T-cell (primary cell): Measurements from ENCODE around the gene RXRB. TPM values are rescaled to one million over a fixed set of nuclear protein-coding genes. Genes with fewer than 3 reads are reported as not detected.

ENCODE experiments used
- ATAC-seq, 4 experiments: fragments of 200-7000 bp in 3 of 4; fragments of 150-1000 bp in 1 of 4; cut with Tn5 transposase; replicated peaks in 1 of 4; 1 replicate in 3 of 4; 2 replicates in 1 of 4; pipeline ENCODE4 v1.10.0; 2021; ENCODE audit warnings: moderate library complexity in 3 of 4, mild to moderate bottlenecking in 2 of 4, moderate number of reproducible peaks in 1 of 4
- CTCF ChIA-PET, 2 donors: fragments of 300-600 bp; sonication (Branson Sonifier 250); formaldehyde crosslinking; loops; one replicate each; lab custom pipeline; 2022; ENCODE audit warnings: antibody characterized with exemption in 2 of 2; lab: Charles Lee
- POLR2A ChIA-PET, 2 donors: fragments of 300-600 bp; sonication (Branson Sonifier 250); formaldehyde crosslinking; loops; one replicate each; lab custom pipeline; 2022; ENCODE audit warnings: antibody characterized with exemption in 2 of 2; lab: Charles Lee
- DNase-seq, 35 experiments: peaks; one replicate each; pipeline versions ENCODE4 v3.0.0 to v3.0.0-alpha.2; 2013 to 2023
- H3K27ac ChIP-seq: one replicate; pipeline ENCODE4 v1.5.1; 2013; ENCODE audit warnings: low read length
- H3K27me3 ChIP-seq, 2 experiments: replicated peaks in 1 of 2; 1 replicate in 1 of 2; 2 replicates in 1 of 2; pipeline versions ENCODE4 v1.6.1 to v1.7.0; 2013; ENCODE audit warnings: low read length in 1 of 2, mixed read lengths in 1 of 2; ENCODE audit not compliant: control insufficient read depth in 2 of 2, insufficient read depth in 2 of 2; ENCODE audit errors: extremely low read depth in 1 of 2
- H3K36me3 ChIP-seq, 2 donors: 1 replicate in 1 of 2; 2 replicates in 1 of 2; pipeline versions ENCODE4 v1.6.1 to v1.7.0; 2013; ENCODE audit warnings: low read length in 1 of 2; ENCODE audit not compliant: control insufficient read depth in 2 of 2, insufficient read depth in 1 of 2; ENCODE audit errors: extremely low read depth in 1 of 2
- H3K4me1 ChIP-seq, 2 experiments: 1 replicate in 1 of 2; 2 replicates in 1 of 2; pipeline versions ENCODE4 v1.6.1 to v1.7.0; 2013; ENCODE audit warnings: low read length in 2 of 2, mixed read lengths in 1 of 2; ENCODE audit not compliant: insufficient read depth in 2 of 2, control insufficient read depth in 1 of 2; ENCODE audit errors: extremely low read depth in 1 of 2
- H3K4me3 ChIP-seq, 2 donors: 1 replicate in 1 of 2; 2 replicates in 1 of 2; pipeline versions ENCODE4 v1.5.1 to v1.7.0; 2013; ENCODE audit warnings: mild to moderate bottlenecking in 2 of 2, low read length in 1 of 2, moderate library complexity in 1 of 2; ENCODE audit not compliant: control insufficient read depth in 1 of 2; ENCODE audit errors: extremely low read depth in 1 of 2
- H3K9me3 ChIP-seq: 2 replicates; pipeline ENCODE4 v1.7.0; 2013
- H3K27ac Mint-ChIP-seq, 2 donors: one replicate each; pipeline ENCODE4 v1.8.0; 2020 to 2021; ENCODE audit warnings: mild to moderate bottlenecking in 2 of 2, mixed read lengths in 2 of 2
- H3K27me3 Mint-ChIP-seq, 2 donors: one replicate each; pipeline ENCODE4 v1.8.0; 2021 to 2022; ENCODE audit warnings: mixed read lengths in 2 of 2
- H3K36me3 Mint-ChIP-seq: one replicate; pipeline ENCODE4 v1.8.0; 2021; ENCODE audit warnings: mixed read lengths
- H3K4me1 Mint-ChIP-seq, 3 donors: one replicate each; pipeline ENCODE4 v1.8.0; 2020 to 2022; ENCODE audit warnings: mixed read lengths in 3 of 3, mild to moderate bottlenecking in 1 of 3
- H3K4me3 Mint-ChIP-seq, 3 donors: one replicate each; pipeline ENCODE4 v1.8.0; 2020 to 2022; ENCODE audit warnings: mild to moderate bottlenecking in 3 of 3, mixed read lengths in 3 of 3, moderate library complexity in 3 of 3
- H3K9me3 Mint-ChIP-seq, 3 donors: one replicate each; pipeline ENCODE4 v1.8.0; 2020 to 2022; ENCODE audit warnings: mixed read lengths in 3 of 3
- WGBS: methylation state at CpG from one replicate; pipeline ENCODE4 v1.1.5; 2013; ENCODE audit warnings: missing lambda C conversion rate; ENCODE audit not compliant: insufficient coverage; 5-methylcytosine and 5-hydroxymethylcytosine counted together
- total RNA-seq, 35 experiments: library from RNA in 6 of 35; stranded (reverse) in 6 of 35; fragments of 120-200 nt in 1 of 35; gene quantifications; one replicate each; pipeline versions ENCODE4 v1.2.1 to v1.2.4 and lab custom pipeline; 2013 to 2026

RXRB gene
- total RNA-seq, 5 donors from 2014 or later (not counting 1 experiment from before 2014, with no cell fraction given) = 65.5 to 104 (median 96.4) TPM

GRCh38 chr6:33163540-33163939 lies 36.9 kb downstream of the RXRB start:
- no peaks in the 10 kb centered on the region for H3K36me3 Mint-ChIP-seq
- H3K4me1 Mint-ChIP-seq = peaks cover 12 to 15% (median 13%) of the 10 kb centered on the region in 3 donors
- H3K27me3 Mint-ChIP-seq = peaks cover 5 to 16% of the 10 kb centered on the region in 2 donors
- H3K9me3 Mint-ChIP-seq = no peaks in the 10 kb centered on the region
- ChIA-PET CTCF (no interaction called here), POLR2A (no interaction called here)
- no peak overlapping the region for H3K4me3 Mint-ChIP-seq
- DNase-seq (no peak), ATAC-seq (no peak)
- H3K27me3 ChIP-seq = peaks cover 0 to 59% of the 10 kb centered on the region in 2 experiments
- H3K27ac ChIP-seq = no peak overlapping the region
- no peak overlapping the region for H3K27ac Mint-ChIP-seq
- WGBS = 100% methylated on average over 3 of the region's 10 CpGs
- H3K4me1 ChIP-seq = peaks cover 0 to 16% of the 10 kb centered on the region in 2 experiments
- no peak overlapping the region for H3K4me3 ChIP-seq
- no peaks in the 10 kb centered on the region for H3K9me3 ChIP-seq
- H3K36me3 ChIP-seq = no peaks in the 10 kb centered on the region

DNA sequence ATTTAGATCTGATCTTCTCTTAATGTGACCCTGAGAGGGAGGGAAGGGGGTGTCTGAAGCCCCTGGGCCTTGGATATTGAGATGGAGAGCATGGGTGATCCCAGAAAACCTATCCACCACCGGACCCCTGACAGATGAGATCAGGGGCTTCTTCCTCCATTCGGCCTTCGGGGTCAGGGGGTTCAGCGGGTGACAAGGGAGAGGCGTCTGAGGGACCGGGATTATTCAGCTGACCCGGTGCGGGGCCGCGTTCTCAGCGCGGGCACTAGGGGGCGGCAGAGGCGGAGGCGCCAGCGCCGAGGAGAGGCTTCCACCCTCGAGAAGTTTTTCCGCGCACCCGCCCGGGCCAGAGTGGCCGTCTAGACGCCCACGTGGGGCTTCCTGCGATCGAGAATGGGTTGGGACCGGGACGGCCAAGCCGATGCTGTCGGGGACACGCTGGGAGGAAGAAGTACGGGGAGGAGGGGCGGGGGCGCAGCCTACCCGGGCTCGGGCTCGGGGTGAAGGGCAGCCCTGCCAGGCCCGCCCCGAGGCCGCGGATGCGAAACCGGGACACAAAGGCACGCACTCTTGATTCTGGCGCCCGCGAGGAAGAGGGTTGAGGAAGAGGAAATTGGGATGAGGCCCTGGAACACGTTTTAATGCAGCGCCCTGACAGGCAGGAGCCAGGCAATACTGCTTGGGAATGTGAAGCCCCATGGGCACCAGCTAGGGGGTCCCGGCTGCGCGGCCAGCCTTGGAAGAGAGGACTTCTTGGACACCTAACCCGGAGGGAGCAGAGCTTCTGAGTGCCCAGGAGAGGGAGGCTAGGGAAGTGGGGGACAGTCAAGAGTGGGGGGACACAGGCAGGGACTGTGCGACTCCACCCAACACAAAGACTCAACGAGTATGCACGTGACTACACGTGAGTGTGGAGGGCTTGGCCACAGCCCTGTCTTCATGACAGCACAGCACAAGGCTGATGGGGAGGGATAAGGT lies 38.8 kb downstream of the RXRB start:
- Mint-ChIP-seq H3K27ac (peak overlapping the region in 1 of 2 donors; percentile 66), H3K9me3 (no peaks in the 10 kb centered on the region), H3K4me1 (peaks cover 12 to 15% (median 13%) of the 10 kb centered on the region in 3 donors), H3K36me3 (no peaks in the 10 kb centered on the region), H3K4me3 (peak overlapping the region; percentile 78 to 83 (median 83)), H3K27me3 (peaks cover 6 to 17% of the 10 kb centered on the region in 2 donors)
- DNase-seq (peak; percentile 49 to 87 (median 74)), ATAC-seq (peak; percentile 94 to 97 (median 96))
- Histone ChIP-seq H3K36me3 (no peaks in the 10 kb centered on the region), H3K27ac (no peak overlapping the region), H3K27me3 (peaks cover 0 to 55% of the 10 kb centered on the region in 2 experiments), H3K4me1 (peaks cover 0 to 16% of the 10 kb centered on the region in 2 experiments), H3K4me3 (peak overlapping the region; percentile 40 to 51), H3K9me3 (no peaks in the 10 kb centered on the region)
- WGBS = 6% methylated on average over 54 of the region's 58 CpGs
- POLR2A ChIA-PET = no interaction called here
- CTCF ChIA-PET = interaction anchor here (0.6 to 2.4 kb wide), 7 partner anchors 13 to 87 kb away, joined by 3 to 11 read pairs (median 3); partner anchors contain the start of gene RING1 (in 1 of the 2)

- Histone ChIP-seq H3K4me1 (peaks cover 0 to 16% of the 10 kb centered on the region in 2 experiments), H3K4me3 (no peak overlapping the region), H3K36me3 (no peaks in the 10 kb centered on the region), H3K27ac (no peak overlapping the region), H3K27me3 (peaks cover 0 to 48% of the 10 kb centered on the region in 2 experiments), H3K9me3 (no peaks in the 10 kb centered on the region)
- ChIA-PET POLR2A (no interaction called here), CTCF (interaction anchor here (0.6 to 2.4 kb wide), 7 partner anchors 12 to 88 kb away, joined by 3 to 11 read pairs (median 3); partner anchors contain the start of gene RING1 (in 1 of the 2))
- H3K27ac Mint-ChIP-seq = no peak overlapping the region
- H3K4me1 Mint-ChIP-seq = peaks cover 12 to 15% (median 13%) of the 10 kb centered on the region in 3 donors
- ATAC-seq (no peak), DNase-seq (no peak)
- peak overlapping the region; percentile 78 to 83 (median 83) for H3K4me3 Mint-ChIP-seq
- H3K36me3 Mint-ChIP-seq = no peaks in the 10 kb centered on the region
- H3K27me3 Mint-ChIP-seq = peaks cover 8 to 20% of the 10 kb centered on the region in 2 donors
- no peaks in the 10 kb centered on the region for H3K9me3 Mint-ChIP-seq
- WGBS = 89% methylated on average over 8 of the region's 13 CpGs
Observed at GRCh38 chr6:33160728-33161344, 39.6 kb downstream of the RXRB start.

- 94% methylated on average over 8 of the region's 11 CpGs for WGBS
- Histone ChIP-seq H3K36me3 (no peaks in the 10 kb centered on the region), H3K27ac (no peak overlapping the region), H3K9me3 (no peaks in the 10 kb centered on the region), H3K4me1 (peaks cover 0 to 16% of the 10 kb centered on the region in 2 experiments), H3K27me3 (peaks cover 0 to 50% of the 10 kb centered on the region in 2 experiments), H3K4me3 (no peak overlapping the region)
- ChIA-PET CTCF (interaction anchor here in 1 of 2 donors (2.4 kb wide), 1 partner anchor 89 kb away, joined by 11 read pairs; no protein-coding TSS in a partner anchor), POLR2A (no interaction called here)
- Mint-ChIP-seq H3K9me3 (no peaks in the 10 kb centered on the region), H3K4me3 (no peak overlapping the region), H3K4me1 (peaks cover 12 to 15% (median 13%) of the 10 kb centered on the region in 3 donors), H3K27ac (no peak overlapping the region), H3K36me3 (no peaks in the 10 kb centered on the region), H3K27me3 (peaks cover 8 to 20% of the 10 kb centered on the region in 2 donors)
- DNase-seq = no peak
- ATAC-seq = no peak
Observed at GRCh38 chr6:33160096-33160495, 40.4 kb downstream of the RXRB start.

GRCh38 chr6:33156964-33157363 lies 43.5 kb downstream of the RXRB start:
- Mint-ChIP-seq H3K27ac (no peak overlapping the region), H3K9me3 (peaks cover under 1 to 8% (median 5%) of the 10 kb centered on the region in 3 donors), H3K27me3 (peaks cover 10% of the 10 kb centered on the region in 2 donors), H3K36me3 (no peaks in the 10 kb centered on the region), H3K4me3 (no peak overlapping the region), H3K4me1 (peaks cover 9 to 11% (median 10%) of the 10 kb centered on the region in 3 donors)
- ChIA-PET POLR2A (no interaction called here), CTCF (no interaction called here)
- no peaks in the 10 kb centered on the region for H3K9me3 ChIP-seq
- DNase-seq (no peak), ATAC-seq (no peak)
- 100% methylated on average over 1 of the region's 2 CpGs for WGBS
- peaks cover 0 to 13% of the 10 kb centered on the region in 2 experiments for H3K4me1 ChIP-seq
- H3K27me3 ChIP-seq = peaks cover 0 to 39% of the 10 kb centered on the region in 2 experiments
- H3K4me3 ChIP-seq = no peak overlapping the region
- H3K27ac ChIP-seq = no peak overlapping the region
- no peaks in the 10 kb centered on the region for H3K36me3 ChIP-seq

DNA sequence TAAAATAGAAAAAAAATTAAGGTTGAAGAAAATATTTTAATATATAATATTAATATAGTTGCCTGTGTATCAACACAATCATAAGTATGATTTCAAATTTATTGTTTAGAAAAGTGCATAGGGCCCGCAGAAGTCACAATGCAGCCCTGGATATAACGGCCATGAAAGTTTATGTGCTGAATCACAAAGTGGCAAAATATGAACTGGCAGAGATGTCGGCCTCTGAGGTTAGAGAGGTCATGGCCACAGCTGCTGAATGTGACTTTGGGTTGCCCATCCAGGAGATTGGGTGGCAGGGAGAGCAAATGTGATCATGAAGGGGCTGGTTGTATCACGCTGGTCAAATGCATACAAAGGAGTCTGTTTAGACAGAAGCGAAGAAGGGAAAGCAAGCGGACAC lies 43.9 kb downstream of the RXRB start:
- Mint-ChIP-seq H3K4me3 (no peak overlapping the region), H3K27ac (no peak overlapping the region)
- CTCF ChIA-PET = no interaction called here

More for the DNA sequence above, 43.9 kb downstream of the RXRB start:
- Mint-ChIP-seq H3K9me3 (peaks cover 4 to 11% (median 8%) of the 10 kb centered on the region in 3 donors), H3K4me1 (peaks cover 6 to 7% (median 6%) of the 10 kb centered on the region in 3 donors), H3K27me3 (peaks cover 10 to 13% of the 10 kb centered on the region in 2 donors), H3K36me3 (no peaks in the 10 kb centered on the region)
- no peaks in the 10 kb centered on the region for H3K36me3 ChIP-seq
- no peak for DNase-seq
- no peak overlapping the region for H3K4me3 ChIP-seq
- no peaks in the 10 kb centered on the region for H3K9me3 ChIP-seq
- POLR2A ChIA-PET = no interaction called here
- H3K27ac ChIP-seq = no peak overlapping the region
- H3K27me3 ChIP-seq = peaks cover 0 to 35% of the 10 kb centered on the region in 2 experiments
- no peak for ATAC-seq
- H3K4me1 ChIP-seq = peaks cover 0 to 9% of the 10 kb centered on the region in 2 experiments
- 90% methylated on average over 6 of the region's 6 CpGs for WGBS
